Measurements from ENCODE around the gene PDCD4. TPM values are rescaled to one million over a fixed set of nuclear protein-coding genes. Genes with fewer than 3 reads are reported as not detected.

The PDCD4 gene
- total RNA-seq, 1 experiment from 2014 or later, result 63.0 TPM

Other genes starting within 250 kb of the PDCD4 start
- gene RBM20, start 227.6 kb upstream of the PDCD4 start, total RNA-seq (2021; ENCODE audit: unreplicated experiment), result 2.0 TPM
- 38.9 TPM for gene BBIP1, start 47.3 kb downstream of the PDCD4 start, total RNA-seq (2021; ENCODE audit: unreplicated experiment)
- 39.5 TPM for gene SHOC2, start 47.7 kb downstream of the PDCD4 start, total RNA-seq (2021; ENCODE audit: unreplicated experiment)
- 0.15 TPM for gene ADRA2A, start 205.1 kb downstream of the PDCD4 start, total RNA-seq (2021; ENCODE audit: unreplicated experiment)

Data from HCT116 (cell line).